Measurements from ENCODE around the gene HSPA9.

DNA sequence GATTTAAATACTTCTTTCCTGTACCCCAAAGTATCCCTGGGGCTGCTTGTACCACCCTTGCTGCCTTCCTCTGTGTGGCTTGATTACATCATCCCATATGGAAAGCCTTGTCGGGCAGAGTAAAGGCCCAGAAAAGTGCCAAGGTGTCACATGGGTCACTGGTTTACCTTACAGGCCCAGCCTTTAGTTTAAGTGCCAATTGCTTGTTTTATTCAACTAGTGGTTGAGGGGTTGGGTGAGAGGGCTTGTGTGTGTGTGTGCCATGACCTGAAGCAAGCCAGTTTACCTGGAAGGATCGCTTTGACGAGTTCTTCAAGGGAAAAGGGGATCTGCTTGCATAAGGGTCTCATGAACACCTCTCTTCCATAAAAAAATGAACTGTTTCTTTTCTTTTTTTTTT, 7.8 kb upstream of the HSPA9 start:
- TF ChIP-seq, protein P1, sequence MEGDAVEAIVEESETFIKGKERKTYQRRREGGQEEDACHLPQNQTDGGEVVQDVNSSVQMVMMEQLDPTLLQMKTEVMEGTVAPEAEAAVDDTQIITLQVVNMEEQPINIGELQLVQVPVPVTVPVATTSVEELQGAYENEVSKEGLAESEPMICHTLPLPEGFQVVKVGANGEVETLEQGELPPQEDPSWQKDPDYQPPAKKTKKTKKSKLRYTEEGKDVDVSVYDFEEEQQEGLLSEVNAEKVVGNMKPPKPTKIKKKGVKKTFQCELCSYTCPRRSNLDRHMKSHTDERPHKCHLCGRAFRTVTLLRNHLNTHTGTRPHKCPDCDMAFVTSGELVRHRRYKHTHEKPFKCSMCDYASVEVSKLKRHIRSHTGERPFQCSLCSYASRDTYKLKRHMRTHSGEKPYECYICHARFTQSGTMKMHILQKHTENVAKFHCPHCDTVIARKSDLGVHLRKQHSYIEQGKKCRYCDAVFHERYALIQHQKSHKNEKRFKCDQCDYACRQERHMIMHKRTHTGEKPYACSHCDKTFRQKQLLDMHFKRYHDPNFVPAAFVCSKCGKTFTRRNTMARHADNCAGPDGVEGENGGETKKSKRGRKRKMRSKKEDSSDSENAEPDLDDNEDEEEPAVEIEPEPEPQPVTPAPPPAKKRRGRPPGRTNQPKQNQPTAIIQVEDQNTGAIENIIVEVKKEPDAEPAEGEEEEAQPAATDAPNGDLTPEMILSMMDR (IDR thresholded peaks at IDR 0.05), result no peak
- no peak for TF ChIP-seq POLR2A (IDR thresholded peaks at IDR 0.05)
